GM06990 (cell line): ENCODE data around the gene CACHD1.

Experiments used
- DNase-seq: peaks from one replicate; pipeline ENCODE4 v3.0.0-alpha.2; 2011; ENCODE audit not compliant: insufficient read length; ENCODE audit errors: extremely low read depth
- H3K27me3 ChIP-seq: replicated peaks from 2 replicates; pipeline ENCODE4 v1.6.0; 2011; ENCODE audit warnings: low read length; ENCODE audit not compliant: control insufficient read depth, insufficient read depth
- H3K36me3 ChIP-seq: 2 replicates; pipeline ENCODE4 v1.5.1; 2011; ENCODE audit warnings: low read length; ENCODE audit not compliant: control insufficient read depth, insufficient read depth
- H3K4me3 ChIP-seq: replicated peaks from 2 replicates; pipeline ENCODE4 v1.5.1; 2011; ENCODE audit warnings: low read depth, mild to moderate bottlenecking, control low read depth, low read length
- TF ChIP-seq, protein P1 (sequence below): IDR thresholded peaks from 2 replicates; pipeline ENCODE4 v1.5.1; 2011; ENCODE audit warnings: low read length, control low read depth, mild to moderate bottlenecking, inconsistent platforms; ENCODE audit not compliant: insufficient read depth, poor library complexity, severe bottlenecking

CACHD1 gene

DNA sequence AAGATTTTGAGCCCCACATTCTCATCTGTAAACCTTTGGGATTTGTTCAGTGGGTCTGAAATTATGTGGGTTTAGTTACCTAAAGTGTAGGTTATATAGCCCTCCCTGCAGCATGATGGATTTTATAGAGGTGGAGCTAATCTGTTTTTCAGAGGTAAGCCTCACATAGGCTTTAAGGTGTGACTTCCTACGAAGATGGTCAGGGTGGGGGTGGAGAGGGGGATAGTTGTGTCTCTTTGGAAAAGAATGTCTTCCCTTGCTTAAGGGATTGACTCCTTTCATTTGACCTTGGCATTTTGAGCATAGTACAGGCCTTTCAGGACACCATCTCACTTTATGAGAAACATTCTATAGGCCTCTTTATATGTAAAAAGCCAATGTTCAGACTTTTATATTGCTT, 3.4 kb downstream of the CACHD1 start:
- H3K4me3 ChIP-seq: no peak overlapping the region
- H3K36me3 ChIP-seq: no peaks in the 10 kb centered on the region
- no peaks in the 10 kb centered on the region; the same call in none of the 2 replicates for H3K27me3 ChIP-seq
- no peak for DNase-seq
- TF ChIP-seq, protein P1, sequence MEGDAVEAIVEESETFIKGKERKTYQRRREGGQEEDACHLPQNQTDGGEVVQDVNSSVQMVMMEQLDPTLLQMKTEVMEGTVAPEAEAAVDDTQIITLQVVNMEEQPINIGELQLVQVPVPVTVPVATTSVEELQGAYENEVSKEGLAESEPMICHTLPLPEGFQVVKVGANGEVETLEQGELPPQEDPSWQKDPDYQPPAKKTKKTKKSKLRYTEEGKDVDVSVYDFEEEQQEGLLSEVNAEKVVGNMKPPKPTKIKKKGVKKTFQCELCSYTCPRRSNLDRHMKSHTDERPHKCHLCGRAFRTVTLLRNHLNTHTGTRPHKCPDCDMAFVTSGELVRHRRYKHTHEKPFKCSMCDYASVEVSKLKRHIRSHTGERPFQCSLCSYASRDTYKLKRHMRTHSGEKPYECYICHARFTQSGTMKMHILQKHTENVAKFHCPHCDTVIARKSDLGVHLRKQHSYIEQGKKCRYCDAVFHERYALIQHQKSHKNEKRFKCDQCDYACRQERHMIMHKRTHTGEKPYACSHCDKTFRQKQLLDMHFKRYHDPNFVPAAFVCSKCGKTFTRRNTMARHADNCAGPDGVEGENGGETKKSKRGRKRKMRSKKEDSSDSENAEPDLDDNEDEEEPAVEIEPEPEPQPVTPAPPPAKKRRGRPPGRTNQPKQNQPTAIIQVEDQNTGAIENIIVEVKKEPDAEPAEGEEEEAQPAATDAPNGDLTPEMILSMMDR: no peak

DNA sequence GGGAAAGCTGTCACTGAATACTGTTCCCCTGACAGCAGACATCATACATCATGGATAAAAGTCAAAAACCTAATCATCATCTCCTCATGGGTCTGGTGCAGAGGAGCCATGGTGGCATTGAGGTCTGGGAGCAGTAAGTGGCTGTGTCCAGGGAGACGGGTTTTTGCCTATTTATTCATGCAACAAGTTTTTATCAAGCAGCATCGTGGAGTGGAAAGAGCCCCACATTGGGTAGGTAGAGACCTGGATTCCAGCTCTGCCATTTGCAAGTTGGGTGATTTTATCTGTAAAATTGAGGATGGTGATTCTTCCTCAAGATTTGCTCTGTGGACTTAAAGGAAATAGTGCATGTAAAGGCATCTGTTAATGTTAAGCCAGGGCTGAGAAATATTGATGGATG, 4.2 kb downstream of the CACHD1 start:
- TF ChIP-seq, protein P1: no peak
- Histone ChIP-seq H3K27me3 (no peaks in the 10 kb centered on the region; the same call in none of the 2 replicates), H3K4me3 (no peak overlapping the region), H3K36me3 (no peaks in the 10 kb centered on the region)
- no peak for DNase-seq

DNA sequence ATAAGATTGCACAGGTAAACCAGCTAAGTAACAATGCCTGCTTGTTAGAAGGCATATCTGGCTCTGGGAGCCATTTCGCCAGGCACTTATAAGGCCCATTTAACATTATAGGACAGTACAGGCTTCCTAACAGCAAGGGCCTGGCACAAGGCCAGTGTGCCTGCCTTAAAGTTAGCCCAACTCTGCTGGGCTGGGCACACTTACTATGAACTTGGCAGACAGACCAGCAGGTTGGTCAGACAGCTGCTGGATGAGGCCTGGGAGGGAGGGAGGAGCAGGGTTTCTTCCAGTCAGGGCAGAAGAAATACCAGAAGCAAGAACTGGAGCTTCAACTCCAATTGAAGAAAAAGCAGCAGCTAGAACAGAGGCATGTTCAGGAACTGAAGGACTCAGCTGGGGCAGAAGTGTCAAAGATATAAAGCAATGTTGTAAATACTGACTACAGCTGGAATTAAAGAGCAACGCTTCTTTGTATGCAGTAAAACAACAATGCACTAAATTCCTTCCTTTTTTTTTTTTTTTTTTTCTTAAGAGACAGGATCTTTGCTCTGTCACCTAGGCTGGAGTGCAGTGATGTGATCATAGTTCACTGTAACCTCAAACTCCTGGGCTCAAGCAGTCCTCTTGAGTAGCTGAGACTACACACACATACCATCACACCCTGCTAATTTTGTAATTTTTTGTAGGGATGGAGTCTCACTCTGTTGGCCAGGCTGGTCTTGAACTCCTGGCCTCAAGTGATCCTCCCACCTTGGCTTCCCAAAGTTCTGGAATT, 4.9 kb downstream of the CACHD1 start:
- Histone ChIP-seq H3K36me3 (no peaks in the 10 kb centered on the region), H3K27me3 (no peaks in the 10 kb centered on the region; the same call in none of the 2 replicates), H3K4me3 (no peak overlapping the region)
- no peak for DNase-seq
- TF ChIP-seq, protein P1: no peak

- no peaks in the 10 kb centered on the region; the same call in 1 of the 2 replicates for H3K27me3 ChIP-seq
- no peak for DNase-seq
- H3K4me3 ChIP-seq: no peak overlapping the region
- no peaks in the 10 kb centered on the region for H3K36me3 ChIP-seq
- TF ChIP-seq, protein P1: no peak
Observed at GRCh38 chr1:64476251-64476952, 6.5 kb downstream of the CACHD1 start.

DNA sequence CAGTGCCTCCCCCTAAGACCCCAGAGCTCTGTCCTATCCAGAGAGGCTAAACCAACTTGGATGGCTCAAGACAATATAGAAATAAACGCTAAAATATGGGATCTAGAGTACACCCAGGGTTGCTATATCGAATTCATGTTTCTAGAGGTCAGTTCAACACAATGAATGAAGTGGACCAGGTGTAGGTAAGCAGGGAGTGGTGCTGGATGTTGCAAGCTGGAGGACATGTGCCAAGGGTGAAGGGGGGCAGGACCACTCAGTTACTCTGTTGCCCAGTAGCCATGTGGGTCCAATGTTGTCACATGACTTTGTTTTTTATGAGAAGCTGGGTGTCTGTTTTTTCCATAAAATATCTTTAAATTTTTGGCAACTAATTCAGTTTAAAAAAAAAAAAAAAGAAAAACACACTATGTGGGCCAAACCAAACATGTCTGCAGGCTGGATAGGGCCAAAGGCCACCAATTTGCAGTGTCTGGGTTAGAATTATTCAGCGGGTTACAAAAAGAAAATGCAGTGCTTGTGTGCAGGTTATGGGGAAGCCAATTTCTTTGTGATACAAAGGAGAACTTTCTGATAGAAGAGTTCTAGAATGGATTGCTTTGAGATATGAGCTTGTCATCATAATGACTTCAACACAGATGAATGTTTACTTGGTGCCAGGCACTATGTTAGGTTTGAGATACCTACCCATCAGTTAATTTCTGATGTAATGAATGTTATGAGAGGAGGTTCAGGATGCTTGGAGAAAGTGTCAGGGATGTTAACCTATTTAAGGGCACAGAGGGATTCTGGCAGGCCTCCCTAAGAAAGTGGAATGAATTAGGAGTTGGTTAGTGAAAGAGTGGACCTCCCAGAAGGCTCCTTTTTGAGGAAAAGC, 8.9 kb downstream of the CACHD1 start:
- H3K27me3 ChIP-seq: no peaks in the 10 kb centered on the region
- DNase-seq: no peak
- TF ChIP-seq, protein P1: no peak
- H3K4me3 ChIP-seq: no peak overlapping the region
- H3K36me3 ChIP-seq: no peaks in the 10 kb centered on the region
